ENCODE measurements around the gene SMLR1.

GRCh38 chr6:130846501-130846900 is 19.3 kb downstream of the SMLR1 start:
- TF ChIP-seq ZNF253 (CRISPR knock-in tag; conservative IDR thresholded peaks at IDR 0.05) (no peak), SIX5 (IDR thresholded peaks at IDR 0.05; ENCODE audit: borderline replicate concordance in 1 of 2, insufficient read depth in 1 of 2, low read depth in 1 of 2, low read length in 2 of 2) (no peak)

Data from K562 (cell line).